GM10248 (cell line): ENCODE results near the gene C10orf90.

ENCODE experiments used
- CTCF ChIA-PET: fragments of 300-600 bp; sonication (Branson Sonifier 250); formaldehyde crosslinking; extraction: SDS; loops from one replicate; lab custom pipeline; 2021; ENCODE audit warnings: antibody characterized with exemption; lab: Yijun Ruan, JAX
- POLR2A ChIA-PET: fragments of 350-650 bp; sonication (Branson Sonifier 250); formaldehyde crosslinking; extraction: SDS; loops from one replicate; lab custom pipeline; 2020; ENCODE audit warnings: antibody characterized with exemption; lab: Yijun Ruan, JAX
- DNase-seq: peaks from one replicate; pipeline ENCODE4 v3.0.0; 2012; ENCODE audit errors: extremely low spot score
- TF ChIP-seq, protein P1 (sequence below): IDR thresholded peaks from 2 replicates; pipeline ENCODE4 v1.5.1; 2012; ENCODE audit warnings: mild to moderate bottlenecking, low read depth; ENCODE audit errors: extremely low read depth, missing control alignments, control extremely low read depth

C10orf90 gene

GRCh38 chr10:126459878-126460481, 210.5 kb downstream of the C10orf90 start:
- ChIA-PET CTCF (interaction anchor here (1.6 kb wide), 1 partner anchor 17 kb away, joined by 3 read pairs; no protein-coding TSS in a partner anchor), POLR2A (no interaction called here)
- no peak for DNase-seq

DNA sequence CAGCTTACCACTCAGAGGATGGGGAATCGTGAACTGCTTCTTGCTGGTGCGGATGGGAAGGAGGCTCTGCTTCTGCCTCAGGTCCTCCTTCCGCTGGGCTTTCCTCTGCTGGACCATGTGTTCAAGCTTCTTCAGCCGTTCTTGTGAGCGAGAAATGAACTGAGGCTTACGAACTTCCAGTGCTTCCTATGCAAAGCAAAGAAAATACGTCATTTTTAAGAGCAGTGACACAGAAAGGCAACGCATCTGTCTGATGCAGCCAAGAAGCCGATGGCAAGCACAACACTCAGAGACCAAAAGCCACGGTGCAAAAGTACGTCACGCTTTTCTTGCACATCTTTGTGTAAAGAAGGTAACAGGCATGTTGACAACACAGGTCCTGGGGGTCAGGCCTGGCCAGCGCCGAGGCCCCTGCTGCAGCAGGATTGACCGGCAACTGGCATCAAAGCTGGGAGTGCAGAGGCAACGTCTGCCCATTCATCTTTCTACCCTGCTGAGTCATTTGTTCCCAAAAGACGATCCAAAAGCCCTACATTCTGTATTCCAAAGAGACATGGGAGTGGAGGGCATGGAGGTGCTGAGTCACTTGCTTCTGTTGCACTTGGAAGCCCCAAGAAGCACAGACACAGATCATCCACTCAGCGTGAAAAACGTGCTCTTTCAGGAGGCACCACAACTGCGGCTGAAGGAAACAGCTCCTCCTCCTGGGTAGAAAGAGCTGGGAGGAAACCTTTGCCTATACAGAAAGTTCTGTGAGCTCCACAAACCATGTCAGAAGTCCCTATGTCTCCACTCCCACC, 211.3 kb downstream of the C10orf90 start:
- TF ChIP-seq, protein P1, sequence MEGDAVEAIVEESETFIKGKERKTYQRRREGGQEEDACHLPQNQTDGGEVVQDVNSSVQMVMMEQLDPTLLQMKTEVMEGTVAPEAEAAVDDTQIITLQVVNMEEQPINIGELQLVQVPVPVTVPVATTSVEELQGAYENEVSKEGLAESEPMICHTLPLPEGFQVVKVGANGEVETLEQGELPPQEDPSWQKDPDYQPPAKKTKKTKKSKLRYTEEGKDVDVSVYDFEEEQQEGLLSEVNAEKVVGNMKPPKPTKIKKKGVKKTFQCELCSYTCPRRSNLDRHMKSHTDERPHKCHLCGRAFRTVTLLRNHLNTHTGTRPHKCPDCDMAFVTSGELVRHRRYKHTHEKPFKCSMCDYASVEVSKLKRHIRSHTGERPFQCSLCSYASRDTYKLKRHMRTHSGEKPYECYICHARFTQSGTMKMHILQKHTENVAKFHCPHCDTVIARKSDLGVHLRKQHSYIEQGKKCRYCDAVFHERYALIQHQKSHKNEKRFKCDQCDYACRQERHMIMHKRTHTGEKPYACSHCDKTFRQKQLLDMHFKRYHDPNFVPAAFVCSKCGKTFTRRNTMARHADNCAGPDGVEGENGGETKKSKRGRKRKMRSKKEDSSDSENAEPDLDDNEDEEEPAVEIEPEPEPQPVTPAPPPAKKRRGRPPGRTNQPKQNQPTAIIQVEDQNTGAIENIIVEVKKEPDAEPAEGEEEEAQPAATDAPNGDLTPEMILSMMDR = no peak
- no peak for DNase-seq
- CTCF ChIA-PET = interaction anchor here (1.6 kb wide), 1 partner anchor 18 kb away, joined by 3 read pairs; no protein-coding TSS in a partner anchor
- POLR2A ChIA-PET = no interaction called here

More at GRCh38 chr10:126459878-126460481, 210.5 kb downstream of the C10orf90 start:
- TF ChIP-seq, protein P1 = no peak

GRCh38 chr10:126458466-126458865, 212.0 kb downstream of the C10orf90 start:
- POLR2A ChIA-PET = no interaction called here
- TF ChIP-seq, protein P1 = no peak
- CTCF ChIA-PET = interaction anchor here (1.2 kb wide), 1 partner anchor 12 kb away, joined by 3 read pairs; no protein-coding TSS in a partner anchor
- DNase-seq = no peak

DNA sequence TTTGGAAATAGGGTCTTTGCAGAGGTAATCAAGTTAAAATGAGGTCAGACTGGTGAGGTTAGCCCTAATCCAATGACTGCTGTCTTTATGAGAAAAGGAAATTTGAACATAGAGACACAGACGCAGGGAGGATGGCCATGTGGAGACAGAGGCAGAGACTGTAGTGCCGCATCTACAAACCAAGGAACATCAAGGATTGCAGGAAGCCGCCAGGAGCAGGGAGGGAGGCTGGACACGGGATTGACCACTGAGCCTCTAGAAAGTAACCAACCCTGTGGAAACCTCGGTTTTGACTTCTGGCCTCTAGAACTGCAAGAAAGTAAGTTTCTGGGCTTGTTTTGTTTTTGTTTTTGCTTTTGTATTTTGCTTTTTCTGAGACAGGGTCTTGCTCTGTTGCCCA, 213.9 kb downstream of the C10orf90 start:
- CTCF ChIA-PET = interaction anchor here (1.4 kb wide), 1 partner anchor 26 kb away, joined by 3 read pairs; no protein-coding TSS in a partner anchor
- TF ChIP-seq, protein P1 = no peak
- POLR2A ChIA-PET = no interaction called here
- no peak for DNase-seq

GRCh38 chr10:126455766-126456405, 214.6 kb downstream of the C10orf90 start:
- no peak for DNase-seq
- POLR2A ChIA-PET = no interaction called here
- CTCF ChIA-PET = no interaction called here
- TF ChIP-seq, protein P1 = no peak
